GM12874 (cell line): ENCODE data around the gene SBF2.

ENCODE experiments used
- TF ChIP-seq, protein P1 (sequence below): IDR thresholded peaks from 2 replicates; pipeline ENCODE4 v1.5.1; 2011; ENCODE audit warnings: low read depth, mild to moderate bottlenecking, control low read depth, low read length, moderate library complexity; ENCODE audit not compliant: insufficient read depth

SBF2 gene

GRCh38 chr11:9799886-9800285, 494.1 kb downstream of the SBF2 start:
- TF ChIP-seq, protein P1, sequence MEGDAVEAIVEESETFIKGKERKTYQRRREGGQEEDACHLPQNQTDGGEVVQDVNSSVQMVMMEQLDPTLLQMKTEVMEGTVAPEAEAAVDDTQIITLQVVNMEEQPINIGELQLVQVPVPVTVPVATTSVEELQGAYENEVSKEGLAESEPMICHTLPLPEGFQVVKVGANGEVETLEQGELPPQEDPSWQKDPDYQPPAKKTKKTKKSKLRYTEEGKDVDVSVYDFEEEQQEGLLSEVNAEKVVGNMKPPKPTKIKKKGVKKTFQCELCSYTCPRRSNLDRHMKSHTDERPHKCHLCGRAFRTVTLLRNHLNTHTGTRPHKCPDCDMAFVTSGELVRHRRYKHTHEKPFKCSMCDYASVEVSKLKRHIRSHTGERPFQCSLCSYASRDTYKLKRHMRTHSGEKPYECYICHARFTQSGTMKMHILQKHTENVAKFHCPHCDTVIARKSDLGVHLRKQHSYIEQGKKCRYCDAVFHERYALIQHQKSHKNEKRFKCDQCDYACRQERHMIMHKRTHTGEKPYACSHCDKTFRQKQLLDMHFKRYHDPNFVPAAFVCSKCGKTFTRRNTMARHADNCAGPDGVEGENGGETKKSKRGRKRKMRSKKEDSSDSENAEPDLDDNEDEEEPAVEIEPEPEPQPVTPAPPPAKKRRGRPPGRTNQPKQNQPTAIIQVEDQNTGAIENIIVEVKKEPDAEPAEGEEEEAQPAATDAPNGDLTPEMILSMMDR = no peak

- TF ChIP-seq, protein P1 = no peak
Measured at GRCh38 chr11:9797300-9797699, 496.7 kb downstream of the SBF2 start.

- TF ChIP-seq, protein P1 = no peak
Measured at GRCh38 chr11:9796854-9797253, 497.2 kb downstream of the SBF2 start.

- TF ChIP-seq, protein P1 = no peak
Measured at GRCh38 chr11:9796266-9796665, 497.8 kb downstream of the SBF2 start.

- TF ChIP-seq, protein P1 = no peak
Measured at GRCh38 chr11:9790703-9791102, 503.3 kb downstream of the SBF2 start.

DNA sequence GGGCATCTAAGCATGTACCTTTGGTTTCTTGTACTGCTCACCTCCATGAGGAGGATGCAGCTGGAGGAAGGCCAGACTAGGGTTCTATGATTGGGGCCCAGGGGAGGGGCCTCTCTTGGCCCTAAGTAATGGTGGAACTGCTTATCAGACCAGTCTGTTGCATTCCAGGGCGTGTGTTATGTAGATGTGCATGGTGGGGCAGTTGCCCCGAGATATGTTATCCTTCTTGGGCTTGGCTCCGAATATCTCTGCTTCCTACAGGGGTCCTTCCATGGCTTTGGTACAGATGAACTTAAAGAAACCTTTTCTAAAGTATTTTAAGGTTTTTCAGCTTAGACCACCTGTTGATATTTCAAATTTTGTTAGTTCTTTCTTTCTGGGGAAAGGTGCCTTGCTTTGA, 504.1 kb downstream of the SBF2 start:
- TF ChIP-seq, protein P1 = no peak

DNA sequence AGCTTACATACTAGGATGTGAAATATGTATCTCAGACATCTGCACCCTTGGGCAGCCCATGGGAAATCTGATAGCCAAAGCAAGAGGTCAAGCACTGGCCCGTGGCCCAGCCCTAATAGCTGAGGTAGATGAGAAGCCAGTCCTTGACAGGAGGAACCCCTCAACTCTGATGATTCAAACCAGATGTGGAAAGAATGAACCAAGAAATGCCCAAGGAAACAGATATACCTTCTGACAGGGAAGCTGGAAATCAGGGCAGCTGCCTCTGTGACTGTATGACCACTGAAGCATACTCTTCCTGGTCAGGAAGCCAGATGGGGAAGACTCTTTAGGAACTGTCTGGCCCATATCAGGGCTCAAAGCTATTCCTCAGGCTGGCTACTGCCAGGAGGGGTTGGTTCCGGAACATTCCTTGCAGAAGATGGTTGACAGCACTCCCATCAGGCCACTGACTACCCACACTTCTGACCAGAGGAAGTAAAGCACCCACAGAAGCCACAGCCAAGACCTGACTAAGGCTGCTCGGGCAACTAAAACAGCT, 506.0 kb downstream of the SBF2 start:
- TF ChIP-seq, protein P1 = no peak

- TF ChIP-seq, protein P1 = no peak
Measured at GRCh38 chr11:9787260-9787659, 506.8 kb downstream of the SBF2 start.
